GM21515 (cell line): Measurements from ENCODE around the gene COL5A2.

Source experiments
- ATAC-seq: cut with Tn5 transposase; IDR thresholded peaks from one replicate; pipeline ENCODE4 v1.9.1; 2021; ENCODE audit not compliant: unreplicated experiment

COL5A2 gene

GRCh38 chr2:189010536-189010935, 169.0 kb downstream of the COL5A2 start:
- no peak for ATAC-seq

GRCh38 chr2:189008555-189009262, 170.9 kb downstream of the COL5A2 start:
- ATAC-seq = no peak

GRCh38 chr2:189002079-189002478, 177.5 kb downstream of the COL5A2 start:
- no peak for ATAC-seq

- no peak for ATAC-seq
Observed at GRCh38 chr2:189000221-189000620, 179.3 kb downstream of the COL5A2 start.

GRCh38 chr2:188997263-188997662, 182.3 kb downstream of the COL5A2 start:
- no peak for ATAC-seq

- no peak for ATAC-seq
Observed at GRCh38 chr2:188993247-188993646, 186.3 kb downstream of the COL5A2 start.

GRCh38 chr2:188986839-188987238, 192.7 kb downstream of the COL5A2 start:
- ATAC-seq = no peak

- ATAC-seq = no peak
Observed at GRCh38 chr2:188984680-188985079, 194.9 kb downstream of the COL5A2 start.

GRCh38 chr2:188984065-188984491, 195.5 kb downstream of the COL5A2 start:
- no peak for ATAC-seq

GRCh38 chr2:188983427-188984064, 196.0 kb downstream of the COL5A2 start:
- no peak for ATAC-seq
